WTC11 (cell line): Measurements from ENCODE around the gene CYP24A1. TPM values are rescaled to one million over a fixed set of nuclear protein-coding genes. Genes with fewer than 3 reads are reported as not detected.

Experiments
- ATAC-seq: fragments of 200-7000 bp; cut with Tn5 transposase; 2 replicates; pipeline ENCODE4 v1.10.0; 2021; ENCODE audit warnings: mild to moderate bottlenecking, moderate library complexity
- CTCF ChIA-PET: fragments of 300-600 bp; sonication (Branson Sonifier 250); formaldehyde crosslinking; loops from one replicate; lab custom pipeline; 2021; ENCODE audit warnings: antibody characterized with exemption; lab: Charles Lee
- POLR2A ChIA-PET: fragments of 350-600 bp; sonication (Branson Sonifier 250); formaldehyde crosslinking; loops from one replicate; lab custom pipeline; 2021; ENCODE audit warnings: antibody characterized with exemption; lab: Charles Lee
- DNase-seq: peaks from one replicate; pipeline ENCODE4 v3.0.0; 2021; ENCODE audit warnings: low spot score
- H3K27ac Mint-ChIP-seq: 2 replicates; pipeline ENCODE4 v1.8.0; 2021; ENCODE audit warnings: mixed read lengths
- H3K27me3 Mint-ChIP-seq: 2 replicates; pipeline ENCODE4 v1.8.0; 2021; ENCODE audit warnings: low read depth, mild to moderate bottlenecking, moderate library complexity, mixed read lengths
- H3K36me3 Mint-ChIP-seq: 2 replicates; pipeline ENCODE4 v1.8.0; 2021; ENCODE audit warnings: mixed read lengths
- H3K4me1 Mint-ChIP-seq: 2 replicates; pipeline ENCODE4 v1.8.0; 2022; ENCODE audit warnings: mixed read lengths
- H3K4me3 Mint-ChIP-seq: 2 replicates; pipeline ENCODE4 v1.8.0; 2021; ENCODE audit warnings: mild to moderate bottlenecking, moderate library complexity, mixed read lengths
- H3K9me3 Mint-ChIP-seq: 2 replicates; pipeline ENCODE4 v1.8.0; 2021; ENCODE audit warnings: mixed read lengths
- AR ChIP-seq: fragments of 250-450 bp; sonication (Bioruptor Pico); IDR thresholded peaks from 2 replicates; pipeline ENCODE4 v1.9.0; 2021; ENCODE audit warnings: mild to moderate bottlenecking
- ATF3 ChIP-seq: sonication (generic); formaldehyde crosslinking; conservative IDR thresholded peaks from 2 replicates; pipeline ENCODE4 v1.8.1; 2022; ENCODE audit warnings: mild to moderate bottlenecking, missing genetic modification reagents
- EMX1 ChIP-seq: fragments of 250-450 bp; sonication (Bioruptor Pico); IDR thresholded peaks from 2 replicates; pipeline ENCODE4 v1.8.0; 2021; ENCODE audit warnings: mild to moderate bottlenecking
- ERG ChIP-seq: fragments of 250-450 bp; sonication (Bioruptor Pico); IDR thresholded peaks from 2 replicates; pipeline ENCODE4 v1.8.0; 2021; ENCODE audit warnings: mild to moderate bottlenecking
- NFATC4 ChIP-seq: fragments of 250-450 bp; sonication (Bioruptor Pico); IDR thresholded peaks from 2 replicates; pipeline ENCODE4 v1.9.0; 2021; ENCODE audit warnings: mild to moderate bottlenecking
- TEAD4 ChIP-seq: sonication (generic); formaldehyde crosslinking; IDR thresholded peaks from 2 replicates; pipeline ENCODE4 v1.8.0; 2022; ENCODE audit warnings: mild to moderate bottlenecking, missing genetic modification reagents
- USF2 ChIP-seq: sonication (generic); formaldehyde crosslinking; IDR thresholded peaks from 2 replicates; pipeline ENCODE4 v1.8.1; 2023; ENCODE audit warnings: mild to moderate bottlenecking, missing genetic modification reagents, moderate library complexity
- ZNF425 ChIP-seq: fragments of 250-450 bp; sonication (Bioruptor Pico); conservative IDR thresholded peaks from 2 replicates; pipeline ENCODE4 v1.9.0; 2021; ENCODE audit warnings: mild to moderate bottlenecking
- total RNA-seq: library from RNA; stranded (reverse); gene quantifications from 3 replicates; pipeline ENCODE4 v1.2.3, GENCODE V29; 2021
- TF ChIP-seq, protein P1 (sequence below): fragments of 250-450 bp; sonication (Bioruptor Pico); IDR thresholded peaks from 2 replicates; pipeline ENCODE4 v1.9.0; 2021; ENCODE audit warnings: moderate library complexity, mild to moderate bottlenecking, inconsistent platforms, borderline replicate concordance
- TF ChIP-seq, protein P2 (sequence below): sonication (generic); formaldehyde crosslinking; IDR thresholded peaks from 2 replicates; pipeline ENCODE4 v1.8.1; 2022; ENCODE audit warnings: mild to moderate bottlenecking, missing genetic modification reagents, moderate library complexity, borderline replicate concordance
- TF ChIP-seq, protein P3 (sequence below): fragments of 250-450 bp; sonication (Bioruptor Pico); IDR thresholded peaks from 2 replicates; pipeline ENCODE4 v1.9.0; 2021; ENCODE audit warnings: mild to moderate bottlenecking
- TF ChIP-seq, protein P4 (sequence below): sonication (generic); formaldehyde crosslinking; IDR thresholded peaks from 2 replicates; pipeline ENCODE4 v1.8.1; 2022; ENCODE audit warnings: mild to moderate bottlenecking, moderate library complexity, missing genetic modification reagents
- TF ChIP-seq, protein P5 (sequence below): sonication (generic); formaldehyde crosslinking; IDR thresholded peaks from 2 replicates; pipeline ENCODE4 v1.8.0; 2023; ENCODE audit warnings: missing genetic modification reagents, mild to moderate bottlenecking, borderline replicate concordance

The CYP24A1 gene
- total RNA-seq, 1 experiment from 2014 or later = not detected

GRCh38 chr20:54166987-54167662 lies 6.7 kb downstream of the CYP24A1 start:
- TF ChIP-seq ATF3 (CRISPR knock-in tag) = no peak
- no peak for TF ChIP-seq NFATC4 (CRISPR knock-in tag)
- TF ChIP-seq, protein P1, sequence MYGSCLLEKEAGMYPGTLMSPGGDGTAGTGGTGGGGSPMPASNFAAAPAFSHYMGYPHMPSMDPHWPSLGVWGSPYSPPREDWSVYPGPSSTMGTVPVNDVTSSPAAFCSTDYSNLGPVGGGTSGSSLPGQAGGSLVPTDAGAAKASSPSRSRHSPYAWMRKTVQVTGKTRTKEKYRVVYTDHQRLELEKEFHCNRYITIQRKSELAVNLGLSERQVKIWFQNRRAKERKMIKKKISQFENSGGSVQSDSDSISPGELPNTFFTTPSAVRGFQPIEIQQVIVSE = no peak
- no peak for TF ChIP-seq AR (CRISPR knock-in tag)
- TF ChIP-seq, protein P2, sequence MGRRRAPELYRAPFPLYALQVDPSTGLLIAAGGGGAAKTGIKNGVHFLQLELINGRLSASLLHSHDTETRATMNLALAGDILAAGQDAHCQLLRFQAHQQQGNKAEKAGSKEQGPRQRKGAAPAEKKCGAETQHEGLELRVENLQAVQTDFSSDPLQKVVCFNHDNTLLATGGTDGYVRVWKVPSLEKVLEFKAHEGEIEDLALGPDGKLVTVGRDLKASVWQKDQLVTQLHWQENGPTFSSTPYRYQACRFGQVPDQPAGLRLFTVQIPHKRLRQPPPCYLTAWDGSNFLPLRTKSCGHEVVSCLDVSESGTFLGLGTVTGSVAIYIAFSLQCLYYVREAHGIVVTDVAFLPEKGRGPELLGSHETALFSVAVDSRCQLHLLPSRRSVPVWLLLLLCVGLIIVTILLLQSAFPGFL (CRISPR knock-in tag) = no peak
- TF ChIP-seq, protein P3, sequence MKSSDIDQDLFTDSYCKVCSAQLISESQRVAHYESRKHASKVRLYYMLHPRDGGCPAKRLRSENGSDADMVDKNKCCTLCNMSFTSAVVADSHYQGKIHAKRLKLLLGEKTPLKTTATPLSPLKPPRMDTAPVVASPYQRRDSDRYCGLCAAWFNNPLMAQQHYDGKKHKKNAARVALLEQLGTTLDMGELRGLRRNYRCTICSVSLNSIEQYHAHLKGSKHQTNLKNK (CRISPR knock-in tag) = no peak
- TF ChIP-seq ERG = no peak
- TF ChIP-seq EMX1 (CRISPR knock-in tag) = no peak
- TF ChIP-seq USF2 (CRISPR knock-in tag) = no peak
- no peak for TF ChIP-seq TEAD4 (CRISPR knock-in tag)
- POLR2A ChIA-PET = no interaction called here

GRCh38 chr20:54165803-54166202 lies 8.0 kb downstream of the CYP24A1 start:
- Mint-ChIP-seq H3K36me3 (no peaks in the 10 kb centered on the region), H3K4me1 (peaks cover 11% of the 10 kb centered on the region), H3K4me3 (no peak overlapping the region), H3K27me3 (peaks cover 25% of the 10 kb centered on the region), H3K27ac (no peak overlapping the region), H3K9me3 (peaks cover 6% of the 10 kb centered on the region; the same call in 1 of the 2 replicates)
- no peak for ATAC-seq
- CTCF ChIA-PET = no interaction called here
- POLR2A ChIA-PET = no interaction called here
- no peak for DNase-seq
- TF ChIP-seq, protein P4, sequence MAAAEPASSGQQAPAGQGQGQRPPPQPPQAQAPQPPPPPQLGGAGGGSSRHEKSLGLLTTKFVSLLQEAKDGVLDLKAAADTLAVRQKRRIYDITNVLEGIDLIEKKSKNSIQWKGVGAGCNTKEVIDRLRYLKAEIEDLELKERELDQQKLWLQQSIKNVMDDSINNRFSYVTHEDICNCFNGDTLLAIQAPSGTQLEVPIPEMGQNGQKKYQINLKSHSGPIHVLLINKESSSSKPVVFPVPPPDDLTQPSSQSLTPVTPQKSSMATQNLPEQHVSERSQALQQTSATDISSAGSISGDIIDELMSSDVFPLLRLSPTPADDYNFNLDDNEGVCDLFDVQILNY (CRISPR knock-in tag) = no peak
- TF ChIP-seq, protein P5, sequence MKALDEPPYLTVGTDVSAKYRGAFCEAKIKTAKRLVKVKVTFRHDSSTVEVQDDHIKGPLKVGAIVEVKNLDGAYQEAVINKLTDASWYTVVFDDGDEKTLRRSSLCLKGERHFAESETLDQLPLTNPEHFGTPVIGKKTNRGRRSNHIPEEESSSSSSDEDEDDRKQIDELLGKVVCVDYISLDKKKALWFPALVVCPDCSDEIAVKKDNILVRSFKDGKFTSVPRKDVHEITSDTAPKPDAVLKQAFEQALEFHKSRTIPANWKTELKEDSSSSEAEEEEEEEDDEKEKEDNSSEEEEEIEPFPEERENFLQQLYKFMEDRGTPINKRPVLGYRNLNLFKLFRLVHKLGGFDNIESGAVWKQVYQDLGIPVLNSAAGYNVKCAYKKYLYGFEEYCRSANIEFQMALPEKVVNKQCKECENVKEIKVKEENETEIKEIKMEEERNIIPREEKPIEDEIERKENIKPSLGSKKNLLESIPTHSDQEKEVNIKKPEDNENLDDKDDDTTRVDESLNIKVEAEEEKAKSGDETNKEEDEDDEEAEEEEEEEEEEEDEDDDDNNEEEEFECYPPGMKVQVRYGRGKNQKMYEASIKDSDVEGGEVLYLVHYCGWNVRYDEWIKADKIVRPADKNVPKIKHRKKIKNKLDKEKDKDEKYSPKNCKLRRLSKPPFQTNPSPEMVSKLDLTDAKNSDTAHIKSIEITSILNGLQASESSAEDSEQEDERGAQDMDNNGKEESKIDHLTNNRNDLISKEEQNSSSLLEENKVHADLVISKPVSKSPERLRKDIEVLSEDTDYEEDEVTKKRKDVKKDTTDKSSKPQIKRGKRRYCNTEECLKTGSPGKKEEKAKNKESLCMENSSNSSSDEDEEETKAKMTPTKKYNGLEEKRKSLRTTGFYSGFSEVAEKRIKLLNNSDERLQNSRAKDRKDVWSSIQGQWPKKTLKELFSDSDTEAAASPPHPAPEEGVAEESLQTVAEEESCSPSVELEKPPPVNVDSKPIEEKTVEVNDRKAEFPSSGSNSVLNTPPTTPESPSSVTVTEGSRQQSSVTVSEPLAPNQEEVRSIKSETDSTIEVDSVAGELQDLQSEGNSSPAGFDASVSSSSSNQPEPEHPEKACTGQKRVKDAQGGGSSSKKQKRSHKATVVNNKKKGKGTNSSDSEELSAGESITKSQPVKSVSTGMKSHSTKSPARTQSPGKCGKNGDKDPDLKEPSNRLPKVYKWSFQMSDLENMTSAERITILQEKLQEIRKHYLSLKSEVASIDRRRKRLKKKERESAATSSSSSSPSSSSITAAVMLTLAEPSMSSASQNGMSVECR (CRISPR knock-in tag) = no peak
- TF ChIP-seq ERG = no peak
- TF ChIP-seq ZNF425 (CRISPR knock-in tag) = no peak

More at GRCh38 chr20:54166987-54167662, 6.7 kb downstream of the CYP24A1 start:
- DNase-seq = no peak
- H3K27ac Mint-ChIP-seq = no peak overlapping the region
- H3K4me3 Mint-ChIP-seq = no peak overlapping the region
- H3K27me3 Mint-ChIP-seq = peaks cover 38% of the 10 kb centered on the region
- CTCF ChIA-PET = interaction anchor here (2.0 kb wide), 1 partner anchor 64 kb away, joined by 6 read pairs; no protein-coding TSS in a partner anchor
- no peaks in the 10 kb centered on the region for H3K36me3 Mint-ChIP-seq
- peaks cover 11% of the 10 kb centered on the region for H3K4me1 Mint-ChIP-seq
- peaks cover 6% of the 10 kb centered on the region; the same call in 1 of the 2 replicates for H3K9me3 Mint-ChIP-seq
- ATAC-seq = no peak
